HPDE6-E6E7 (cell line): Measurements from ENCODE around the gene TCAP.
A peak's percentile ranks its signal among the peaks of the same experiment; 100 is the strongest.

Experiments
- DNase-seq: peaks from one replicate; pipeline ENCODE4 v3.0.0; 2011; ENCODE audit warnings: missing footprints; ENCODE audit errors: extremely low spot score

Gene TCAP

GRCh38 chr17:39667262-39667944, 2.3 kb downstream of the TCAP start:
- no peak for DNase-seq

DNA sequence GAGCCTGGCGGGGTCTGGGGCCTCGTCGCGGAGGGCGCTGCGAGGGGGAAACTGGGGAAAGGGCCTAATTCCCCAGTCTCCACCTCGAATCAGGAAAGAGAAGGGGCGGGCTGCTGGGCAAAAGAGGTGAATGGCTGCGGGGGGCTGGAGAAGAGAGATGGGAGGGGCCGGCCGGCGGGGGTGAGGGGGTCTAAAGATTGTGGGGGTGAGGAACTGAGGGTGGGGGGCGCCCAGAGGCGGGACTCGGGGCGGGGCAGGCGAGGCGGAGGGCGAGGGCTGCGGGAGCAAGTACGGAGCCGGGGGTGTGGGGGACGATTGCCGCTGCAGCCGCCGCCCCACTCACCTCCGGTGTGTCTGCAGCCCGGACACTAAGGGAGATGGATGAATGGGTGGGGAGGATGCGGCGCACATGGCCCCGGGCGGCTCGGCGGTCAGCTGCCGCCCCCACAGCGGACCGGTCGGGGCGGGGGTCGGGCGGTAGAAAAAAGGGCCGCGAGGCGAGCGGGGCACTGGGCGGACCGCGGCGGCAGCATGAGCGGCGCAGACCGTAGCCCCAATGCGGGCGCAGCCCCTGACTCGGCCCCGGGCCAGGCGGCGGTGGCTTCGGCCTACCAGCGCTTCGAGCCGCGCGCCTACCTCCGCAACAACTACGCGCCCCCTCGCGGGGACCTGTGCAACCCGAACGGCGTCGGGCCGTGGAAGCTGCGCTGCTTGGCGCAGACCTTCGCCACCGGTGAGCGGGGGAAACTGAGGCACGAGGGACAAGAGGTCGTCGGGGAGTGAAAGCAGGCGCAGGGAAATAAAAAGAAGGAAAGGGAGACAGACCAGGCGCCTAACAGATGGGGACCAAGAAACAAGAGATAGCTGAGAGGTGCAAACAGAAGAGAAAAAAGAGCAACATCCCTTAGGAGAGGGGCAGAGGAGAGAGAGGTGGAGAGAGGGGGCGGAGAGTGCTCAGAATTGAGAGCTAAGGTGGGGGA, 3.1 kb downstream of the TCAP start, which contains the start of gene PNMT:
TSS of gene PNMT (plus strand) at position 509 of the 980 bp plus-strand sequence. CDS start at position 532, 23 bp downstream.
- DNase-seq: peak; percentile 53

- DNase-seq: no peak
These were observed 5.0 kb downstream of the TCAP start for GRCh38 chr17:39669897-39670735.

DNA sequence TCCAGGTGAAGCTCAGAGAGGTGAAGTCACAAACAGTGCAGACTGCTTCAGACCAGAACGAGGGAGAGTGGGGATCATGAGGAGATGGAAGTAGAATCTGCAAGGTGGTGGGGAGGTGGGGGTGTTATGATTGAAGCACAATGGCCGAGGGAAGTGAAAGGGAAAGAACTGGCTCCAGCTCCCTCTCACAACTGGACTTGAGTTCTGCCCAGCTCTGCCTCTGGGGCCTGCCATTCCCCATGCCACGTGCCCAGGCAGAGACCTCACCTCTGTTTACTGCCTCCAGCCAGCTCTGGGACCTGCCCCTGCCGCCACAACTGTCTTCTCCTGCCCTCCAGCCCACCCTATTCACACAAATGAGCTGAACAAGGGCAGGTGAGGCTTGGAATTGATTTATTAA, 5.6 kb downstream of the TCAP start:
- DNase-seq: no peak

- peak; percentile 42 for DNase-seq
These were observed 6.7 kb downstream of the TCAP start for GRCh38 chr17:39671651-39672521.

DNA sequence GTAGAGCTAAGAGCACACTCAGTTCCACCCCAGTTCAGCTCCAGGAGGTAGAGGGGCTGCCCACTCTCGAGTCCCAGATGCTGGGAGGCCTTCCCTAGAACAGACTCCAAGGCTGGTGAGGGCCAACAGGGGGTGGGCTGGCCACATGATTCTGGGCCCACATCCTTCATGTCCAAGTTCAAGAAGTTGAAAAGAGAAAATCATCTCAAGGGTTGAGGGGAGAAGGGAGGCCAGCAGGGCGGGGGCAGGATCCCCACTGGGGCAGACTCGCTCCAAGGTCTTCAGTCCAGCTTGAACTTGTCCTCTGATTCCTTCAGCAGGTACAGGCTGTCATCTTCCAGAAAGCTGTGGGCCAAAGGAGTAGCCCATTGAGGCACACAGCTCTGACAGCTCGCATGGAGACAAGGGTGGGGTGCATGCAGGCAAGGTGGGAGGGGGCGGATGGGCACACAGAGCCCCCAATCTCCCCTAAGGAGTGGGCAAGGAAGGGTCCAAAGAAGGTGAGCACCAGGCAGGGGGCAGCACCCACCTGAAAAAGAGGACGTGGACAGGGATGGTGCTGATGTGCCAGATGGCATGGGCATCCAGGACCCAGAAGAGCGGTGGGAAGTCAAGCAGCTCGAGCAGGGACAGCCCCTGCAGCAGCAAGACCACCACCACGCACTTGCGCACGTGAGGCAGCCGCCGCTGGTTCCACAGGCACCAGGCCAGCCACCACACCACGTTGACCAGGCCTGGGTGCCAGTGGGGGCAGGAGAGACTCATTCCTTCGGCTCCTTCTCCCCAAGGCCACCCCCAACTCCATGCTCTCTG, 7.6 kb downstream of the TCAP start:
- no peak for DNase-seq

DNA sequence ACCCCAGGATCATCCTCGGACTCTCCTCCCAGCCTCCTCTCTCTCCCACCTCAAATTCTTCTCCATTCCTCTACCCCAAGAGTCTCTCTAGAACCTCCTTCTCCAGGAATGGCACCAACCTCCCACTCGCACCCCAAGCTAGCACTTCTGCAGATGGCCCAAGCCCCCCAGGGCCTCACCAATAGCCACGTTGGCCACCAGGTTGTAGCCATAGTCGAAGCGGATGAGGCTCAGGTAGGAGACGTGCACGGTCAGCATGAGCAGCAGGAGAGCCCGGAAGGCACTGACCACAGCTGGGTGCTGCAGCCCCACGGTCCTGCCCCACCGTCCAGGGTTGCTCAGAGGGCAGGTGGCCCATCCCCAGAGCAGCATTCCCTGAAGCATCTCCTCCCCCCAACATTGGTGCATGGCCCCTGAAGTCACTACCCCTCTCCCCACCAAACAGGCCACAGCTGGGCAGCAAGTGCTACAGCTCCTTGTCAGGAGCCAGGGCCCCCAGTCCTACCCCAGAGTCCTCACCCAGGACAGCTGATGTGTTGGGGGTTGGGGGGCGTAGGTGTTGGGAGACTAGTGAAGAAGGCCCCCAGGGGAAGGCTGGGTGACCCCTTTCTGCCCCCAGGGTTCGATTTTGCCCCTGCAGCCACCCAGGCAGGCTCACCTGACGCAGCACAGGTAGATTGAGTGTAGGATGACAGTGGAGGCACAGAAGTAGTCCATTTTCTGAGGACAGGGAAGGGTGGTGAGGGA, 8.4 kb downstream of the TCAP start:
- DNase-seq: no peak

GRCh38 chr17:39674179-39674578, 9.0 kb downstream of the TCAP start:
- DNase-seq: no peak

GRCh38 chr17:39674702-39675389, 9.7 kb downstream of the TCAP start:
- peak; percentile 41 for DNase-seq

DNA sequence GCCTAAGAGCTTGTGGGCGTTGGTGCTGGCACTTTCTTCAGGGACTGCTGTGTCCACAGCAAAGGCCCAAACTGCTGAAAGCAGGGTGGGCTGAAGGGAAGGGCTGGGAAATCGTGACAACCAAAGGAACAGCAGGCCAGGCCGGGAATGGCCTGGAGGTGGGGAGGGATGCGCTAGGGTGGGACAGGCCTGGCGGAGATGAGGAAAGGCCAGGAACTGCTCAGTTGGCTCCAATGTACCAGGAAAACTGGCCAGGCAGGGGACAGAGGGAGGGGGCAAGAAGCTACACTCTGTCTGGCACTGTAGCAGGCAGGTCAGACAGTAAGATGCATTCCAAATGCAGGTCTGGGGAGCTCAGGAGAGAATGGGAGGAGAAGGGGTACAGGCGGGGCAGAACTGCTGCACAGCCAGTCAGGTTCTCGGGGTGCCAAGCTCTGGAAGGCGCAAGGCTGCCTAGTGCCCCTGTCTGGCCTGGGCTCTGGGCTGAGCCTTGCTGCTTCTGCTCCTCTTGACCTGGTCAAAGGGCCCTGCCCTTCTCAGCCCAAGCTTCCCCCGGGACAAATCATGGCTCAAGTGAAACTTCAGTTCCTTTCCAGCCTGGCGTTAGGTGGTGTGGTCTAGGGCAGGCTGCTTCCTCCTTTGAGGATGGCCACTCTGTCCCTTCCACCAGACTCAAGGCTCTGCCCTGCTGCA, 10.4 kb downstream of the TCAP start:
- no peak for DNase-seq

GRCh38 chr17:39676198-39676819, 11.2 kb downstream of the TCAP start:
- no peak for DNase-seq

DNA sequence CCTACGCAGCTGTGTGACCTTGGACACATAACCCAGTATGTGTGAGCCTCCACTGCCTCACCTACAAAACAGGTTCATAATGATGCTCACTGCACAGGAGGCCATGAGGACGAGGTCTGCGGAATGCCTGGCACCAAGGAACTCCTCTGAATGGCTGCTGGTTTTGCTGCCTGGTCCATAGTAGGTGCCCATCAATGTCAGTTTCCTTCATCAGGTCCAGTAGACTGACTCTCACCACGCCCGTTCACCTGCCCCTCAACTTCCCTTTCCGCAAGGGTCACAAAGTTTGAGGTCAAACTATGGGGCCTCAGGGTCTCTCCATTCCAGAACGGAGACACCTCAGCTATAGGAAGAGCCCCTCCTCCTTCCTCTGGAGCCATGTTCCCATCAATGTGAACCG, 11.9 kb downstream of the TCAP start:
- DNase-seq: no peak

DNA sequence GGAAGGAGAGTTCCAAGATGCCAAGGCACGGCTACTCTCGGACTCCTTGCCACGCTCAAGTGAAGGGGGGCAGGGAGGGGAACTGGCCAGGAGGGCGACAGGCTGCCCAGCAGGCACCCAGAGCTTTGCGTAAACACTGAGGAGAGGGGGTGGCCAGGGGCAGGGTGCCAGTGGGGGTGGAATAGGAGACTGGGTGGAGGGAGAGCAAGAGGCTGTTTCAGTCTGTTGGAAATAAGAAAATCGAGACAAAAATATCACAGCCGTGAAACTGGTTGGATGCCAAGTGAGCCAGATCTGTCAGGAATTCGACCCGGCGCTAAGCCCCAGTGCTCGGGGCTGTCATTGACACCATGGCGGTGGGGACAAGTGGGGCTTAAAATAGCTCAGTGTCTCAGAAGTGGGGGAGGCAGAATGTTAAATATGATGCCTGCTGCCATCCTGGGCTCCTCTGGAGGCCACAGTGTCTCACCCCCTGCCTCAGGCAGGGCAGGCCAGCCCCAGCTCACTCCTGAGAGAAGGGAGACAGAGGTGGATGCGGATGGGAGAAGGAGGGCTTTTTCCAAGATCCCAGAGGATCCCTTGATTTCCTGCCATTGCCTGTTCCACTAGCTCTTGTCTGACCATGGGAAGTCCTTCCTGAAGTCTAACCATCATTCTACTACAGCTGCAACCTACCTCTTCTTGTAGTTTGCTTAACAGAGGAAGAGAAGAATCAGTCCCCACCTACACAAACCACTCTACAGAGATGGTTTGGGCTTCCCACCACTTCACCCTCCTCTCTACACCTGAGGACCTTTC, 12.6 kb downstream of the TCAP start:
- DNase-seq: no peak

GRCh38 chr17:39678340-39679116, 13.4 kb downstream of the TCAP start:
- no peak for DNase-seq

- no peak for DNase-seq
These were observed 14.5 kb downstream of the TCAP start for GRCh38 chr17:39679521-39680192.
